ENCODE results near the gene ALDH3B2.

- TF ChIP-seq RELA (CRISPR knock-in tag; IDR thresholded peaks at IDR 0.05; ENCODE audit: borderline replicate concordance) (no peak), CTCF (IDR thresholded peaks at IDR 0.05) (no peak), MAX (CRISPR knock-in tag; IDR thresholded peaks at IDR 0.05) (no peak), JAZF1 (CRISPR knock-in tag; IDR thresholded peaks at IDR 0.05) (no peak), E2F1 (CRISPR knock-in tag; IDR thresholded peaks at IDR 0.05) (no peak), ZNF121 (CRISPR knock-in tag; IDR thresholded peaks at IDR 0.05) (no peak), SMAD3 (CRISPR knock-in tag; IDR thresholded peaks at IDR 0.05; ENCODE audit: borderline replicate concordance) (no peak), USF2 (CRISPR knock-in tag; IDR thresholded peaks at IDR 0.05) (no peak), ZNF219 (CRISPR knock-in tag; IDR thresholded peaks at IDR 0.05; ENCODE audit: borderline replicate concordance) (no peak), ETV6 (CRISPR knock-in tag; IDR thresholded peaks at IDR 0.05) (no peak), CREB1 (CRISPR knock-in tag; IDR thresholded peaks at IDR 0.05) (no peak)
Measured at GRCh38 chr11:67656278-67656922, 18.0 kb downstream of the ALDH3B2 start.
